Measurements from ENCODE around the gene PRSS27. TPM values are rescaled to one million over a fixed set of nuclear protein-coding genes. Genes with fewer than 3 reads are reported as not detected.

The PRSS27 gene
- total RNA-seq, 1 donor from 2014 or later = 3.1 TPM

GRCh38 chr16:2744711-2745110 is 24.7 kb upstream of the PRSS27 start:
- TF ChIP-seq, protein P1, sequence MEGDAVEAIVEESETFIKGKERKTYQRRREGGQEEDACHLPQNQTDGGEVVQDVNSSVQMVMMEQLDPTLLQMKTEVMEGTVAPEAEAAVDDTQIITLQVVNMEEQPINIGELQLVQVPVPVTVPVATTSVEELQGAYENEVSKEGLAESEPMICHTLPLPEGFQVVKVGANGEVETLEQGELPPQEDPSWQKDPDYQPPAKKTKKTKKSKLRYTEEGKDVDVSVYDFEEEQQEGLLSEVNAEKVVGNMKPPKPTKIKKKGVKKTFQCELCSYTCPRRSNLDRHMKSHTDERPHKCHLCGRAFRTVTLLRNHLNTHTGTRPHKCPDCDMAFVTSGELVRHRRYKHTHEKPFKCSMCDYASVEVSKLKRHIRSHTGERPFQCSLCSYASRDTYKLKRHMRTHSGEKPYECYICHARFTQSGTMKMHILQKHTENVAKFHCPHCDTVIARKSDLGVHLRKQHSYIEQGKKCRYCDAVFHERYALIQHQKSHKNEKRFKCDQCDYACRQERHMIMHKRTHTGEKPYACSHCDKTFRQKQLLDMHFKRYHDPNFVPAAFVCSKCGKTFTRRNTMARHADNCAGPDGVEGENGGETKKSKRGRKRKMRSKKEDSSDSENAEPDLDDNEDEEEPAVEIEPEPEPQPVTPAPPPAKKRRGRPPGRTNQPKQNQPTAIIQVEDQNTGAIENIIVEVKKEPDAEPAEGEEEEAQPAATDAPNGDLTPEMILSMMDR (IDR thresholded peaks at IDR 0.05) = no peak
- Mint-ChIP-seq H3K27me3 (ENCODE audit: low read depth) (no peaks in the 10 kb centered on the region), H3K36me3 (ENCODE audit: low read depth) (peaks cover 2% of the 10 kb centered on the region)

DNA sequence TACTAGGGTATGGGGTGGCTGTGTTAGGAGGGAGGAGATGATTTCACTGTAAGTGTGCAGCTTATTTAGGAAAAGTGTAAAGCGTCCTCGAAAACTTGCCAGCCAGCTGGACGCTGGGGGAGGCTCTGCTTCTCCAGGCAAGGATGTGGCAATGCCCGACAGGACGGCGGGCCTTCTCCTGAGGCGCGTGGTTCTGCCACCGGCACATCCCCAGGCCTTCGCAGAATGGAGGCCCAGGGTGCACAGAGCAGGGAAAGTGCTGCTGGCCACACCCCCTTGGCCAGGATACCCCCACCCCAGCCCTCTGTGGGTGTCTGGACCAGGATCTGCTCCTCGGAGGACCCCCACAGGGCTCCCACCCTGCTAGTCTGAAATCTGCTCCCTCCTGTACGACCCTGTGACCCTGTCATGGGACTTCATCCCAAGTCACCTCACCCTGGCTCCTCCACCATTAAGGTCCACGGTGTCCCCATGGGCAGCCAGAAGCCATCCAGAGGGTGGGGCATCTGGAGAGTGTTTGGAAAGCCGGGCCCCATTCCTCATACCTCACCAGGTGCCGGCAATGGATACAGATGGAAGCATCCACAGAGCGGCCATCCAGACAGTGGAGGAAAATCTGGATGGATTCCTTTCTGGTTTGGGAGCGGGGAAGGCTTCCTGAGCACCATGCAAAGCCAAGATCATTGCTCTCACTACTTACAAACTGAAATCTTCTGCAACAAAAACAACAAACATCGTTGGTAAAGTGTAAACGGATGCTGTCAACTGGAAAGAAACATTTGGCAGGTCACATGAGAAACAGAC is 23.2 kb upstream of the PRSS27 start:
- no peaks in the 10 kb centered on the region for H3K27me3 Mint-ChIP-seq (ENCODE audit: low read depth)
- no peaks in the 10 kb centered on the region for H3K4me1 Mint-ChIP-seq (ENCODE audit: low read depth)
- H3K4me3 Mint-ChIP-seq (ENCODE audit: unreplicated experiment) = no peak overlapping the region
- no peak for DNase-seq (ENCODE audit: low spot score)
- H3K36me3 Mint-ChIP-seq (ENCODE audit: low read depth) = no peaks in the 10 kb centered on the region
- no peaks in the 10 kb centered on the region for H3K9me3 Mint-ChIP-seq (ENCODE audit: low read depth)
- H3K27ac Mint-ChIP-seq (ENCODE audit: unreplicated experiment) = no peak overlapping the region
- TF ChIP-seq, protein P1 (IDR thresholded peaks at IDR 0.05) = no peak

More at GRCh38 chr16:2744711-2745110, 24.7 kb upstream of the PRSS27 start:
- DNase-seq (ENCODE audit: low spot score) = no peak
- no peak overlapping the region for H3K4me3 Mint-ChIP-seq (ENCODE audit: unreplicated experiment)
- no peak overlapping the region for H3K27ac Mint-ChIP-seq (ENCODE audit: unreplicated experiment)
- no peaks in the 10 kb centered on the region for H3K9me3 Mint-ChIP-seq (ENCODE audit: low read depth)
- no peaks in the 10 kb centered on the region for H3K4me1 Mint-ChIP-seq (ENCODE audit: low read depth)

GRCh38 chr16:2742323-2743006 is 22.4 kb upstream of the PRSS27 start:
- Mint-ChIP-seq H3K4me3 (ENCODE audit: unreplicated experiment) (no peak overlapping the region), H3K4me1 (ENCODE audit: low read depth) (no peaks in the 10 kb centered on the region), H3K36me3 (ENCODE audit: low read depth) (no peaks in the 10 kb centered on the region), H3K27me3 (ENCODE audit: low read depth) (no peaks in the 10 kb centered on the region), H3K9me3 (ENCODE audit: low read depth) (no peaks in the 10 kb centered on the region), H3K27ac (ENCODE audit: unreplicated experiment) (no peak overlapping the region)
- DNase-seq (ENCODE audit: low spot score) = no peak
- TF ChIP-seq, protein P1 (IDR thresholded peaks at IDR 0.05) = no peak

- Mint-ChIP-seq H3K4me1 (ENCODE audit: low read depth) (no peaks in the 10 kb centered on the region), H3K27ac (ENCODE audit: unreplicated experiment) (no peak overlapping the region), H3K27me3 (ENCODE audit: low read depth) (no peaks in the 10 kb centered on the region), H3K9me3 (ENCODE audit: low read depth) (no peaks in the 10 kb centered on the region), H3K36me3 (ENCODE audit: low read depth) (no peaks in the 10 kb centered on the region), H3K4me3 (ENCODE audit: unreplicated experiment) (no peak overlapping the region)
- TF ChIP-seq, protein P1 (IDR thresholded peaks at IDR 0.05) = no peak
- DNase-seq (ENCODE audit: low spot score) = no peak
These were observed 21.1 kb upstream of the PRSS27 start for GRCh38 chr16:2741168-2741567.

DNA sequence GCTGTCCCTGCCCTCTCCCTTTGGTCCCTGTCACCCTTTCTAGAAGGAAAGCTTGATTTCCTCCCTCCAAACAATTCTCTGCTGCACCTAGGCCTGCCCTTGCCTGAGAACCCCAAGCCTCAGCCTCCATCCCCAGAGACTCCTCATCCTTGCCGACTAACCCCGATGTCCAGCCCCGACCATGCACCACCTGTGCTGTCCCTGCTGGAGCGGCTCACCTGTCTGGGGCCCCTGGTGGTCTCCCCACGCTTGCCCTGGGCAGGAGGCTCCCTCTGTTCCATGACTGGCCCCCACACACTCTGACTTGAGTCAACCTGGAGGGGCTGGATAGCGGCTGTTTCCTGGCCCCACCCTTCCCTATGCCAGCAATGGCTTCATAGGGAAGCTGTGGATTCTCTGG is 20.5 kb upstream of the PRSS27 start:
- Mint-ChIP-seq H3K4me3 (ENCODE audit: unreplicated experiment) (no peak overlapping the region), H3K36me3 (ENCODE audit: low read depth) (no peaks in the 10 kb centered on the region), H3K27ac (ENCODE audit: unreplicated experiment) (no peak overlapping the region), H3K4me1 (ENCODE audit: low read depth) (no peaks in the 10 kb centered on the region), H3K27me3 (ENCODE audit: low read depth) (no peaks in the 10 kb centered on the region), H3K9me3 (ENCODE audit: low read depth) (no peaks in the 10 kb centered on the region)
- TF ChIP-seq, protein P1 (IDR thresholded peaks at IDR 0.05) = no peak
- no peak for DNase-seq (ENCODE audit: low spot score)
